ENCODE measurements around the gene RIPPLY3. TPM values are rescaled to one million over a fixed set of nuclear protein-coding genes. Genes with fewer than 3 reads are reported as not detected.

Gene RIPPLY3
- not detected for total RNA-seq

GRCh38 chr21:37006486-37007291 is at the start of gene RIPPLY3:
Gene RIPPLY3 (plus strand): TSS chr21:37006702. CDS start chr21:37006773, 71 bp downstream.
- Histone ChIP-seq H3K9ac (ENCODE audit: low read depth in 1 of 3, low read length in 3 of 3) (peak within 1 kb of the TSS in 1 of 3 donors; percentile 3), H3K9me3 (ENCODE audit: control insufficient read depth in 3 of 3, low read length in 3 of 3) (no peaks in the 10 kb centered on the region), H3K4me3 (ENCODE audit: low read length in 3 of 3) (peak within 1 kb of the TSS; percentile 40 to 54 (median 51)), H3K36me3 (ENCODE audit: control insufficient read depth in 3 of 3, insufficient read depth in 3 of 3, low read length in 3 of 3) (no peaks in the 10 kb centered on the region), H3K27me3 (ENCODE audit: control insufficient read depth in 3 of 3, insufficient read depth in 3 of 3, low read length in 3 of 3) (peaks cover 19 to 40% (median 30%) of the 10 kb centered on the region in 3 donors), H3K27ac (ENCODE audit: low read depth, low read length) (no peak within 1 kb of the TSS), H3K4me1 (ENCODE audit: control insufficient read depth in 3 of 3, insufficient read depth in 3 of 3, low read length in 3 of 3) (peaks cover 10 to 14% (median 11%) of the 10 kb centered on the region in 3 donors)

GRCh38 chr21:36959020-36959835 is 47.3 kb upstream of the RIPPLY3 start:
- no peaks in the 10 kb centered on the region for H3K27me3 ChIP-seq (ENCODE audit: control insufficient read depth in 3 of 3, insufficient read depth in 3 of 3, low read length in 3 of 3)
- no peak overlapping the region for H3K9ac ChIP-seq (ENCODE audit: low read depth in 1 of 3, low read length in 3 of 3)

GRCh38 chr21:36960676-36961284 is 45.7 kb upstream of the RIPPLY3 start:
- peaks cover 8 to 18% (median 11%) of the 10 kb centered on the region in 3 donors for H3K36me3 ChIP-seq (ENCODE audit: control insufficient read depth in 3 of 3, insufficient read depth in 3 of 3, low read length in 3 of 3)
- H3K27me3 ChIP-seq (ENCODE audit: control insufficient read depth in 3 of 3, insufficient read depth in 3 of 3, low read length in 3 of 3), result no peaks in the 10 kb centered on the region
- H3K9ac ChIP-seq (ENCODE audit: low read depth in 1 of 3, low read length in 3 of 3), result no peak overlapping the region

More at GRCh38 chr21:36959020-36959835, 47.3 kb upstream of the RIPPLY3 start:
- Histone ChIP-seq H3K36me3 (ENCODE audit: control insufficient read depth in 3 of 3, insufficient read depth in 3 of 3, low read length in 3 of 3) (peaks cover 8 to 19% (median 18%) of the 10 kb centered on the region in 3 donors), H3K4me1 (ENCODE audit: control insufficient read depth in 3 of 3, insufficient read depth in 3 of 3, low read length in 3 of 3) (no peaks in the 10 kb centered on the region), H3K4me3 (ENCODE audit: low read length in 3 of 3) (no peak overlapping the region), H3K9me3 (ENCODE audit: control insufficient read depth in 3 of 3, low read length in 3 of 3) (no peaks in the 10 kb centered on the region), H3K27ac (ENCODE audit: low read depth, low read length) (no peak overlapping the region)

GRCh38 chr21:36962098-36962780 is 44.3 kb upstream of the RIPPLY3 start:
- Histone ChIP-seq H3K27me3 (ENCODE audit: control insufficient read depth in 3 of 3, insufficient read depth in 3 of 3, low read length in 3 of 3) (no peaks in the 10 kb centered on the region), H3K9me3 (ENCODE audit: control insufficient read depth in 3 of 3, low read length in 3 of 3) (no peaks in the 10 kb centered on the region), H3K36me3 (ENCODE audit: control insufficient read depth in 3 of 3, insufficient read depth in 3 of 3, low read length in 3 of 3) (peaks cover 8 to 15% (median 8%) of the 10 kb centered on the region in 3 donors), H3K4me1 (ENCODE audit: control insufficient read depth in 3 of 3, insufficient read depth in 3 of 3, low read length in 3 of 3) (peaks cover 3 to 8% (median 4%) of the 10 kb centered on the region in 3 donors), H3K27ac (ENCODE audit: low read depth, low read length) (no peak overlapping the region), H3K4me3 (ENCODE audit: low read length in 3 of 3) (no peak overlapping the region), H3K9ac (ENCODE audit: low read depth in 1 of 3, low read length in 3 of 3) (no peak overlapping the region)

More at GRCh38 chr21:36960676-36961284, 45.7 kb upstream of the RIPPLY3 start:
- H3K4me3 ChIP-seq (ENCODE audit: low read length in 3 of 3), result no peak overlapping the region
- peaks cover 2 to 5% (median 2%) of the 10 kb centered on the region in 3 donors for H3K4me1 ChIP-seq (ENCODE audit: control insufficient read depth in 3 of 3, insufficient read depth in 3 of 3, low read length in 3 of 3)
- no peak overlapping the region for H3K27ac ChIP-seq (ENCODE audit: low read depth, low read length)
- H3K9me3 ChIP-seq (ENCODE audit: control insufficient read depth in 3 of 3, low read length in 3 of 3), result no peaks in the 10 kb centered on the region

- Histone ChIP-seq H3K9ac (ENCODE audit: low read depth in 1 of 3, low read length in 3 of 3) (no peak overlapping the region), H3K36me3 (ENCODE audit: control insufficient read depth in 3 of 3, insufficient read depth in 3 of 3, low read length in 3 of 3) (peaks cover 6 to 14% (median 8%) of the 10 kb centered on the region in 3 donors), H3K27ac (ENCODE audit: low read depth, low read length) (no peak overlapping the region), H3K9me3 (ENCODE audit: control insufficient read depth in 3 of 3, low read length in 3 of 3) (no peaks in the 10 kb centered on the region), H3K4me3 (ENCODE audit: low read length in 3 of 3) (no peak overlapping the region), H3K4me1 (ENCODE audit: control insufficient read depth in 3 of 3, insufficient read depth in 3 of 3, low read length in 3 of 3) (peaks cover 3 to 8% (median 4%) of the 10 kb centered on the region in 3 donors), H3K27me3 (ENCODE audit: control insufficient read depth in 3 of 3, insufficient read depth in 3 of 3, low read length in 3 of 3) (no peaks in the 10 kb centered on the region)
Observed at GRCh38 chr21:36964398-36964797, 42.1 kb upstream of the RIPPLY3 start.

GRCh38 chr21:36964827-36965719 is 41.4 kb upstream of the RIPPLY3 start:
- H3K4me3 ChIP-seq (ENCODE audit: low read length in 3 of 3), result no peak overlapping the region
- H3K9me3 ChIP-seq (ENCODE audit: control insufficient read depth in 3 of 3, low read length in 3 of 3), result no peaks in the 10 kb centered on the region
- H3K9ac ChIP-seq (ENCODE audit: low read depth in 1 of 3, low read length in 3 of 3), result peak overlapping the region in 1 of 3 donors; percentile 82
- peaks cover 6 to 11% (median 8%) of the 10 kb centered on the region in 3 donors for H3K36me3 ChIP-seq (ENCODE audit: control insufficient read depth in 3 of 3, insufficient read depth in 3 of 3, low read length in 3 of 3)
- H3K27me3 ChIP-seq (ENCODE audit: control insufficient read depth in 3 of 3, insufficient read depth in 3 of 3, low read length in 3 of 3), result no peaks in the 10 kb centered on the region
- no peak overlapping the region for H3K27ac ChIP-seq (ENCODE audit: low read depth, low read length)
- peaks cover 3 to 8% (median 4%) of the 10 kb centered on the region in 3 donors for H3K4me1 ChIP-seq (ENCODE audit: control insufficient read depth in 3 of 3, insufficient read depth in 3 of 3, low read length in 3 of 3)

GRCh38 chr21:36965720-36966065 is 40.8 kb upstream of the RIPPLY3 start:
- Histone ChIP-seq H3K9me3 (ENCODE audit: control insufficient read depth in 3 of 3, low read length in 3 of 3) (no peaks in the 10 kb centered on the region), H3K36me3 (ENCODE audit: control insufficient read depth in 3 of 3, insufficient read depth in 3 of 3, low read length in 3 of 3) (peaks cover 5 to 6% (median 5%) of the 10 kb centered on the region in 3 donors), H3K9ac (ENCODE audit: low read depth in 1 of 3, low read length in 3 of 3) (peak overlapping the region; percentile 14 to 82 (median 75)), H3K4me1 (ENCODE audit: control insufficient read depth in 3 of 3, insufficient read depth in 3 of 3, low read length in 3 of 3) (peaks cover 3 to 8% (median 4%) of the 10 kb centered on the region in 3 donors), H3K27ac (ENCODE audit: low read depth, low read length) (no peak overlapping the region), H3K27me3 (ENCODE audit: control insufficient read depth in 3 of 3, insufficient read depth in 3 of 3, low read length in 3 of 3) (no peaks in the 10 kb centered on the region), H3K4me3 (ENCODE audit: low read length in 3 of 3) (peak overlapping the region; percentile 61 to 81 (median 75))

GRCh38 chr21:36966066-36966820 is 40.3 kb upstream of the RIPPLY3 start, which contains the start of gene HLCS:
Gene HLCS (minus strand): TSS chr21:36966669. CDS start chr21:36966638, 31 bp downstream.
- H3K4me3 ChIP-seq (ENCODE audit: low read length in 3 of 3), result peak within 1 kb of the TSS; percentile 61 to 81 (median 75)
- H3K27ac ChIP-seq (ENCODE audit: low read depth, low read length), result peak within 1 kb of the TSS; percentile 65
- H3K27me3 ChIP-seq (ENCODE audit: control insufficient read depth in 3 of 3, insufficient read depth in 3 of 3, low read length in 3 of 3), result no peaks in the 10 kb centered on the region
- H3K4me1 ChIP-seq (ENCODE audit: control insufficient read depth in 3 of 3, insufficient read depth in 3 of 3, low read length in 3 of 3), result peaks cover 3 to 8% (median 4%) of the 10 kb centered on the region in 3 donors
- peaks cover 0 to under 1% (median under 1%) of the 10 kb centered on the region in 3 donors for H3K36me3 ChIP-seq (ENCODE audit: control insufficient read depth in 3 of 3, insufficient read depth in 3 of 3, low read length in 3 of 3)
- H3K9me3 ChIP-seq (ENCODE audit: control insufficient read depth in 3 of 3, low read length in 3 of 3), result no peaks in the 10 kb centered on the region
- peak within 1 kb of the TSS; percentile 57 to 82 (median 75) for H3K9ac ChIP-seq (ENCODE audit: low read depth in 1 of 3, low read length in 3 of 3)
